Skin epidermis (tissue), 12 donors: Measurements from ENCODE around the gene USP43.
"Not testable (repeated sequence)": the region's sequence is repeated elsewhere in the genome, so short reads cannot be mapped to it uniquely, and the experiment has no call there.

Experiments
- H3K27ac ChIP-seq, 21 experiments: fragments of 200-600 bp; sonication (generic) in 11 of 21; one replicate each; pipeline ENCODE4 v1.5.0; 2020; ENCODE audit warnings: mild to moderate bottlenecking in 3 of 21, inconsistent platforms in 2 of 21, moderate library complexity in 2 of 21
- H3K4me3 ChIP-seq, 7 experiments: fragments of 200-600 bp; sonication (generic) in 2 of 7; one replicate each; pipeline ENCODE4 v1.5.0; 2020; ENCODE audit warnings: inconsistent platforms in 2 of 7, mild to moderate bottlenecking in 2 of 7, moderate library complexity in 1 of 7

USP43 gene

GRCh38 chr17:9648521-9649110 is 3.3 kb downstream of the USP43 start:
- no peak overlapping the region for H3K4me3 ChIP-seq
- H3K27ac ChIP-seq, result no peak overlapping the region

GRCh38 chr17:9658593-9659211 is 13.4 kb downstream of the USP43 start:
- peak overlapping the region in 2 of 21 experiments; percentile 18 to 23 for H3K27ac ChIP-seq
- H3K4me3 ChIP-seq, result no peak overlapping the region

- Histone ChIP-seq H3K4me3 (no peak overlapping the region), H3K27ac (no peak overlapping the region)
Observed at GRCh38 chr17:9661027-9661426, 15.7 kb downstream of the USP43 start.

DNA sequence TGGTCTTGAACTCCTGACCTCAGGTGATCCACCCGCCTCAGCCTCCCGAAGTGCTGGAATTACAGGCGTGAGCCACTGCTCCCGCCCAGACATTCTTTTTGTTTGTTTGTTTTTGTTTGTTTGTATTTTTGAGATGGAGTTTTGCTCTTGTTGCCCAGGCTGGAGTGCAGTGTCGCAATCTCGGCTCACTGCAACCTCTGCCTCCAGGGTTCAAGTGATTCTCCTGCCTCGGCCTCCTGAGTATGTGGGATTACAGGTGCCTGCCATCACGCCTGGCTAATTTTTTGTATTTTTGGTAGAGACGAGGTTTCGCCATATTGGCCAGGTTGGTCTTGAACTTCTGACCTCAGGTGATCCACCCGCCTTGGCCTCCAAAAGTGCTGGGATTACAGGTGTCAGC is 18.2 kb downstream of the USP43 start:
- not testable (repeated sequence) for H3K27ac ChIP-seq, H3K4me3 ChIP-seq

GRCh38 chr17:9666461-9667050 is 21.2 kb downstream of the USP43 start:
- Histone ChIP-seq H3K4me3 (no peak overlapping the region), H3K27ac (no peak overlapping the region)

GRCh38 chr17:9668517-9668916 is 23.2 kb downstream of the USP43 start:
- Histone ChIP-seq H3K4me3 (no peak overlapping the region), H3K27ac (no peak overlapping the region)

GRCh38 chr17:9669551-9670008 is 24.3 kb downstream of the USP43 start:
- H3K4me3 ChIP-seq, result no peak overlapping the region
- peak overlapping the region in 1 of 21 experiments; percentile 41 for H3K27ac ChIP-seq

- no peak overlapping the region for H3K4me3 ChIP-seq
- H3K27ac ChIP-seq, result no peak overlapping the region
Observed at GRCh38 chr17:9670596-9670995, 25.3 kb downstream of the USP43 start.

DNA sequence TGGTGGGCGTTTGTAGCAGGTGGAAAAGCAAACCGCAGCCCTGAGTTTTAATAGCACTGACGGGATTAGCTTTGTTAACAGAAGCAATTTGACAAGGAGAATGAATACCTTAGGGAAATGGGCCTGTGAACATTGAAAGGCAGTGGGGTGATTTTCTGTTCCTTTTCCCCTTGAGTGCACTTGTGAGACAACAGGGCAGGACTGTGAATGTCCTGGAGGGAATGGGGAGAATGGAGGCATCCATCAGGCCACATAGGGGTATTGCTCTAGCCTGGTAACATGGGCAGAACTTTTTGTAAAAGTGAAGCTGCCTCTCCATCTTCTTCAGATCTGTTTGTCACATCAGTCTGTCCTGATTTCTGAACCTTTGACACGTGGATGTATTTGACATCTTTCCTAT is 26.2 kb downstream of the USP43 start:
- H3K27ac ChIP-seq, result no peak overlapping the region
- no peak overlapping the region for H3K4me3 ChIP-seq

DNA sequence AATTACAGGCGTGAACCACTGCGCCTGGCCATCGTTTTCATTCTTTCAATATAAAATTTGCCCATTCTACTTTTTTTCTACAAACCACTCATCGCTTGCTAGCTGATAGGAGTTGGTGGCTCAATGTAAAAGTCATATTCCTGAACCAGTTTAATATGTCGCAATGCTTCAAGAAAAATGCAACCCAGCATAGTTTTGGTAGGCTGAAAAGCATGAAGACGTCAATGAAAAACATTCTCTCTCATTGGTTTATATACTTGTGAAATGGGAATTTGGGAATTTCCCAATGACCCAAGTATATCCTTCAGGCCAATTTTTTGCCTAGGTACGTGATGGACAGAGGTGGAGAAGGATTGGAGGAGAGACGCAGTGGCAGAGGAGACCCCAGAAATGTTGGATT is 26.9 kb downstream of the USP43 start:
- Histone ChIP-seq H3K4me3 (no peak overlapping the region), H3K27ac (no peak overlapping the region)

DNA sequence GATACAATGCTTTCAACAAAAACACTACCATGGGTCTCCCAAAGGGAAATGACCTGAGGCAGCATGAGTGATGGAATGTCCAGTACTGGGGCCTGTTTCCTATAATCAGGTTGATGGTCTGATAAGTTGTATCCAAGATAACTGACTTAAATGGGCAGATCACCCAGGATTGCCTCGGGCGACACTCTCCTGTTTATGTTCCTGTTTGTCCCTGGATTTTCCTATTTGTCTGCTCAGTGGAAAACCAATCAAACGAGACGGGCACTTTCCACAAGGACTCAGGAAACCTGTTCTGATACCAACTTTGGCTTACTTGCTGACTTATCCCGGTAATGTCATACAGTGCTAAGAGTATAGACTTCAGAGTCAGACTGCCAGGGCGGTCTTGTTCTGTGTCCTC is 27.4 kb downstream of the USP43 start:
- Histone ChIP-seq H3K4me3 (no peak overlapping the region), H3K27ac (no peak overlapping the region)

- no peak overlapping the region for H3K27ac ChIP-seq
Observed at GRCh38 chr17:9676084-9676483, 30.8 kb downstream of the USP43 start.

GRCh38 chr17:9676820-9677310 is 31.5 kb downstream of the USP43 start:
- Histone ChIP-seq H3K27ac (peak overlapping the region in 2 of 21 experiments; percentile 26 to 29), H3K4me3 (no peak overlapping the region)

More at GRCh38 chr17:9676084-9676483, 30.8 kb downstream of the USP43 start:
- no peak overlapping the region for H3K4me3 ChIP-seq

- H3K27ac ChIP-seq, result peak overlapping the region in 3 of 21 experiments; percentile 26 to 43 (median 29)
- no peak overlapping the region for H3K4me3 ChIP-seq
Observed at GRCh38 chr17:9677411-9677810, 32.1 kb downstream of the USP43 start.

DNA sequence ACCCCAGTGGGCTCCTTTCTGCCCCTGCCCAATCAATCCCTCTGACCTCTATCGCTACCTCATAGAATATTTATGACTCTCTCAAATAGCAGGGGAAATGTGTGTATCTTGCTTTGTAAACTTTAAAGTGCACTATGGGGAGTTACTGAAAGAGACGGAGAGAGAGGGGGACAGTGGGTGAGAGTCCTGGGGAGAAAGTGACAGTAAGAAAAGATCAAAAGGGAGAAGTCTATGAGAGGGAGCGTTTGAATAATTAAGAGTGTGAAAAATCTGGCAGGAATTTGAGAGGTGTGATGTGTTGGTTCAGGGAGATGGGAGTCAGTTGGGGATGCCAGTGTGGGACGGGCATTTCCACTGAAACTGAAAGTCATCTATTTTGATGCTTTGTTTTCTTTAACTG is 32.6 kb downstream of the USP43 start:
- Histone ChIP-seq H3K27ac (no peak overlapping the region), H3K4me3 (no peak overlapping the region)

DNA sequence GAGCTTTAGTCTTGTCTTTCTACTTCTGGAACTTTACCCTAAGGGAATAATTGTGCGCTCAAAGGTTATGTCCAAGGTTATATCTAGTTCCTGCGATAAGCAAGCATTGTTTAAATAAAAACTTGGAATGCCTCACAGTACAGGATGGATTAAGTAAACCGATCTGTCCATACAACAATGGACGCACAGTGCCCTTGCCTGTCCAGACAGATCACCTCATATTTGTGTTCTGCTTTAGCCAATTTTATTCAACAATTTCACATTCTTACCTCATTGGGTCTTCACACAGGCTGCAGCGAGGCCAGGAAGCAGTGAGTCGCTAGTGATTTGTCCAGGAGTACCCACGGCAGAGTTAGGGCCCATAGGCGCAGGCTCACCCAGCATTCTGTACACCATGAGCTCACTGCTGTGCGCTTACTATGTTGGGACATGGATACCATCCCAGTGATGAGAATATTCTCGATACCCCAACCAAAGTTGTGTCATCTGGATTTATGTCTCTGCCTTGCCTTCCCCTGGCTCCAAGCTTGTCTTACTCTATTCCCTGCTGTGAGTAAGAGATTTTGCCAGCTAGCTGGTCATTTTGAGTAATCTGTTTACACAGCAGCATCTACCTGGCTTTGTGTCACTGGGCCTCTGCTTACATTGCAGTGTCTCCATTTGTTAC is 39.8 kb downstream of the USP43 start:
- Histone ChIP-seq H3K4me3 (no peak overlapping the region), H3K27ac (no peak overlapping the region)

DNA sequence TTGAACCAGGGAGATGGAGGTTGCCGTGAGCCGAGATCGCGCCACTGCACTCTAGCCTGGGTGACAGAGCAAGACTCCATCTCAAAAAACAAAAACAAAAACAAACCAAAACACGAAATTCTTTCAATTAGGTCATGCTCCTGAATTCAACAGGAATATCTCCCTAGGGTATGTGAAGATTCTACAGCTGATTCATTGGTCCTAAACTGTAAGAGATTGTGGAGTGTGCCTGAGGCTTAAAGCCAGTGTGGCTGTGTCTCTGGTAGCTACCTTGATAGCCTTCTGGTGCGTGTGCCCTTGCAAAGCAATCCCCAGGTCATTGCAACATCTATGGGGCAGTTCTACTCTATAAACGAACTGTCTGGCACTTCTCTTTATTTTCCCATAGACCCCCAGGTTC is 48.4 kb downstream of the USP43 start:
- H3K27ac ChIP-seq, result no peak overlapping the region
- H3K4me3 ChIP-seq, result no peak overlapping the region

- H3K4me3 ChIP-seq, result no peak overlapping the region
- H3K27ac ChIP-seq, result no peak overlapping the region
Observed at GRCh38 chr17:9696279-9697044, 51.1 kb downstream of the USP43 start.

DNA sequence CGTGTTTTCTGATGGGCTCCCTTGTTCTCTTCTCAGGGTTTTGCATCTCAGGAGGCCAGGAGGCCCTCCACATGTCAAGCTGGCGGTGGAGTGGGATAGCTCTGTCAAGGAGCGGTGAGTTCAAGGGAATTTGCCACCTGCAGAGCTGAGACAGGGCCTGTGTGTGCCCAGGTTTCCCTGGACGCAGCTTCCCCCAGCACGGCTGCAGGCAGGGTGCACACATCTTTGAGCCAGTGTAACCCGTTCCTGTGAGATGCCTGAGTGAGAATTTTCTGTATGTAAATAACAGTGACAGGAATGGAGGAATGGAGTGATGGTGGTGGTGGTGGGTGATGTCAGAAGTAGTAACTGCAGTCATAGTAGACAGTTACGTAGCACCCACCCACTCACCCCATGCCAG is 54.8 kb downstream of the USP43 start:
- Histone ChIP-seq H3K27ac (no peak overlapping the region), H3K4me3 (no peak overlapping the region)
